Upper lobe of left lung (tissue), 4 donors: ENCODE measurements around the gene TXNRD1.

Source experiments
- EP300 ChIP-seq, 4 donors: sonication (generic); formaldehyde crosslinking; IDR thresholded peaks; one replicate each; pipeline ENCODE4 v1.5.1; 2017; ENCODE audit warnings: antibody characterized with exemption in 4 of 4, control low read depth in 2 of 4
- POLR2A ChIP-seq, 4 donors: fragments of 450-650 bp; IDR thresholded peaks; one replicate each; pipeline ENCODE4 v1.5.1; 2016 to 2017; ENCODE audit warnings: antibody characterized with exemption in 4 of 4, mild to moderate bottlenecking in 2 of 4
- TF ChIP-seq, protein P1 (sequence below), 6 experiments: fragments of 450-650 bp in 4 of 6; fragments of 200-600 bp in 2 of 6; sonication (generic) in 2 of 6; IDR thresholded peaks; one replicate each; pipeline ENCODE4 v1.5.1; 2016 to 2019; ENCODE audit warnings: antibody characterized with exemption in 6 of 6

DNA sequence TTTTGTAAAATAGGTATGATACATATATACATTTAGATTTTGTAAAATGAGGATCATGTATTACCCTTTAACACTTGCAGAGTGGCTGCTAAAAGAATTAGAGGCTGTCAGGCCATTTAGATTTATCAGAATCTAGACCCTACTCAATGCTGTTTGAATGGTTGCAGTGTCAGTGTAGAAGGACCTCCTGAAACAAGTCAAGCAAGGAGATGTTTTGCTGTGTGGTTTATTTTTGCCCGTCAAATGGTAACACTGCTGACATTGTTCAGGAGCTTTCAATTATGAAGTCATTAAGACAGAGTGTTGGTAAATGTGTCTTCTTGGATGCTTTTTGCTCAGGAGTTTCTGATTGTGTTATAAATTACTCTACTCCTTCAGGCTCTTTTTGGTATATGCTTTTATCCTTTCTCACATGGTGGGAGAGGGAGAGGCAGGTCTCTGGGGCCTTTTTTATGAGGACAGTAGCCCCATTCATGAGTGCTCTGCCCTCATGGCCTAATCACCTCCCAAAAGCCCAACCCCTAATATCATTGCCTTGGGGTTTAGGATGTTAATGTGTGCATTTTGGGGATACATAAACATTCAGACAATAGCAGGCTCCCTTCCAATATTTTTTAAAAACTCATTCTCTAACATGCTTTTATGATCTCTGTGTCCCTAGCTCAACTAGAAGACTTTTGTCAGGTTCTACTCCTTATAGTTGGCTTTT lies 104.5 kb downstream of the TXNRD1 start:
- TF ChIP-seq, protein P1, sequence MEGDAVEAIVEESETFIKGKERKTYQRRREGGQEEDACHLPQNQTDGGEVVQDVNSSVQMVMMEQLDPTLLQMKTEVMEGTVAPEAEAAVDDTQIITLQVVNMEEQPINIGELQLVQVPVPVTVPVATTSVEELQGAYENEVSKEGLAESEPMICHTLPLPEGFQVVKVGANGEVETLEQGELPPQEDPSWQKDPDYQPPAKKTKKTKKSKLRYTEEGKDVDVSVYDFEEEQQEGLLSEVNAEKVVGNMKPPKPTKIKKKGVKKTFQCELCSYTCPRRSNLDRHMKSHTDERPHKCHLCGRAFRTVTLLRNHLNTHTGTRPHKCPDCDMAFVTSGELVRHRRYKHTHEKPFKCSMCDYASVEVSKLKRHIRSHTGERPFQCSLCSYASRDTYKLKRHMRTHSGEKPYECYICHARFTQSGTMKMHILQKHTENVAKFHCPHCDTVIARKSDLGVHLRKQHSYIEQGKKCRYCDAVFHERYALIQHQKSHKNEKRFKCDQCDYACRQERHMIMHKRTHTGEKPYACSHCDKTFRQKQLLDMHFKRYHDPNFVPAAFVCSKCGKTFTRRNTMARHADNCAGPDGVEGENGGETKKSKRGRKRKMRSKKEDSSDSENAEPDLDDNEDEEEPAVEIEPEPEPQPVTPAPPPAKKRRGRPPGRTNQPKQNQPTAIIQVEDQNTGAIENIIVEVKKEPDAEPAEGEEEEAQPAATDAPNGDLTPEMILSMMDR (IDR thresholded peaks at IDR 0.05): no peak
- TF ChIP-seq POLR2A (IDR thresholded peaks at IDR 0.05) (no peak), EP300 (IDR thresholded peaks at IDR 0.05) (no peak)
